ENCODE results near the gene ACCSL.

DNA sequence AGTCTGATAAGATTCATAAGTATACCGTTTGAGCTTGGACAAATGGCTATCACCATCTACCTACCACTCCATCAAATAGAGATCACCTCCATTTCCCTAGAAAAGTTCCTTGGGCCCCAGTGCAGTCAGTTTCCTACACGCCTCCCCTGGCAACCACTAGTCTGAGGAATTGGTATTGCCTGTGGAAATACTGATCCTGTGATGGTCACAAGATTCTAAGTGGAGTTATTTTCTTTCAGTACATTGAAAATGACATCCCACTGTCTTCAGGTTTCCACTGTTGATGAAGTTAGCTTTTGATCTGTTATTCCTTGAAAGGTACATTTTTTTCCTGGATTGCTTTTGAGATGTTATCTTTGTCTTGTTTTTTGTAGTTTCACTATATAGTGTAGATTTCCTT lies 4.6 kb upstream of the ACCSL start:
- TF ChIP-seq YY1 (IDR thresholded peaks at IDR 0.05; ENCODE audit: low read depth) (no peak), TAF1 (IDR thresholded peaks at IDR 0.05; ENCODE audit: low read depth) (no peak)

Data from Ishikawa (cell line).